ENCODE results near the gene MYO1D. TPM values are rescaled to one million over a fixed set of nuclear protein-coding genes. Genes with fewer than 3 reads are reported as not detected.

Gene MYO1D
- total RNA-seq, 1 experiment from 2014 or later, result 35.7 TPM

- ChIA-PET POLR2A (interaction anchor here (1.6 kb wide), 1 partner anchor 18 kb away, joined by 3 read pairs; the partner anchor contains the start of gene PSMD11), RAD21 (ENCODE audit: low non-redundant PET in 1 of 2, low total read pairs in 2 of 2, uncharacterized antibody in 2 of 2, unreplicated experiment in 2 of 2) (interaction anchor here in 1 of 2 experiments (0.7 kb wide), 1 partner anchor 209 kb away, joined by 3 read pairs; no protein-coding TSS in a partner anchor), CTCF (interaction anchor here (0.9 to 2.9 kb wide), 21 partner anchors 9 to 1289 kb away, joined by 3 to 30 read pairs (median 5); partner anchors contain the start of genes CDK5R1 and PSMD11)
- Histone ChIP-seq H3K4me1 (ENCODE audit: control insufficient read depth in 1 of 2, insufficient read depth in 2 of 2, low read length in 2 of 2) (peaks cover 4 to 5% of the 10 kb centered on the region in 2 experiments; a peak in 2 of 4 replicates), H3K27me3 (ENCODE audit: insufficient read depth, low read length) (no peaks in the 10 kb centered on the region), H3K27ac (ENCODE audit: low read depth, low read length) (no peak overlapping the region), H3K9ac (ENCODE audit: low read length) (no peak overlapping the region), H3K4me3 (replicated peaks in 1 of 2; ENCODE audit: low read depth in 1 of 2, low read length in 2 of 2) (no peak overlapping the region), H3K36me3 (ENCODE audit: control insufficient read depth in 1 of 2, insufficient read depth in 2 of 2, low read length in 2 of 2) (peaks cover 40 to 54% of the 10 kb centered on the region in 2 experiments; a peak in 3 of 4 replicates), H4K20me1 (ENCODE audit: insufficient read depth) (peaks cover 13% of the 10 kb centered on the region), H3K9me2 (ENCODE audit: insufficient read depth) (no peaks in the 10 kb centered on the region), H2AFZ (ENCODE audit: low read depth, low read length, poor library complexity, severe bottlenecking) (no peak overlapping the region), H3K4me2 (ENCODE audit: low read length) (no peak overlapping the region), H3K9me3 (ENCODE audit: control insufficient read depth in 1 of 2, insufficient read depth in 1 of 2, low read depth in 1 of 2, low read length in 2 of 2) (no peaks in the 10 kb centered on the region), H3K79me2 (ENCODE audit: insufficient read depth, low read length) (peaks cover 98% of the 10 kb centered on the region)
- peak; percentile 51 for DNase-seq (ENCODE audit: low read depth, low spot score)
- ATAC-seq, result peak; percentile 88
- intact Hi-C loops (cut with micrococcal nuclease), result loop anchor here (1.0 to 10.0 kb wide), 3 partner anchors 147 to 293 kb away; no protein-coding TSS in a partner anchor
- no TSS peak for BruUV-seq (replicated peaks)
- no peak for TF ChIP-seq SRF (IDR thresholded peaks at IDR 0.05; ENCODE audit: low read depth)
- TF ChIP-seq TCF7L2 (IDR thresholded peaks at IDR 0.05; ENCODE audit: borderline replicate concordance, extremely low read depth, insufficient read depth, insufficient read length), result peak; percentile 20
- no peak for TF ChIP-seq ZNF274 (IDR thresholded peaks at IDR 0.05; ENCODE audit: low read depth, low read length)
- TF ChIP-seq JUND (IDR thresholded peaks at IDR 0.05), result no peak
- TF ChIP-seq FOSL1 (IDR thresholded peaks at IDR 0.05; ENCODE audit: low read depth), result no peak
- no peak for TF ChIP-seq ATF3 (IDR thresholded peaks at IDR 0.05)
- no peak for TF ChIP-seq CEBPB (IDR thresholded peaks at IDR 0.05; ENCODE audit: low read depth)
- TF ChIP-seq ELF1 (IDR thresholded peaks at IDR 0.05; ENCODE audit: borderline replicate concordance, low read depth), result no peak
- TF ChIP-seq CTCF (IDR thresholded peaks at IDR 0.05 in 2 of 3, conservative IDR thresholded peaks at IDR 0.05 in 1 of 3; ENCODE audit: borderline replicate concordance in 1 of 3, insufficient read depth in 1 of 3, low read depth in 2 of 3, low read length in 2 of 3), result peak; percentile 53 to 78 (median 70)
- TF ChIP-seq POLR2AphosphoS5 (IDR thresholded peaks at IDR 0.05; ENCODE audit: low read depth, low read length), result no peak
- no peak for TF ChIP-seq SP1 (IDR thresholded peaks at IDR 0.05; ENCODE audit: low read depth)
- TF ChIP-seq EZH2 (IDR thresholded peaks at IDR 0.05), result no peak
- TF ChIP-seq ZFX (IDR thresholded peaks at IDR 0.05), result no peak
- no peak for TF ChIP-seq YY1 (IDR thresholded peaks at IDR 0.05; ENCODE audit: extremely low read depth, insufficient replicate concordance, low read depth, low read length)
- TF ChIP-seq EZH2phosphoT487 (IDR thresholded peaks at IDR 0.05; ENCODE audit: borderline replicate concordance), result no peak
- no peak for TF ChIP-seq EGR1 (IDR thresholded peaks at IDR 0.05; ENCODE audit: low read depth)
- no peak for TF ChIP-seq REST (IDR thresholded peaks at IDR 0.05; ENCODE audit: low read depth)
- TF ChIP-seq RAD21 (IDR thresholded peaks at IDR 0.05; ENCODE audit: low read depth), result peak; percentile 33; the same call in 1 of the 2 replicates
Measured at GRCh38 chr17:32461853-32462617, 414.9 kb downstream of the MYO1D start.

Measured in HCT116 (cell line).